ENCODE measurements around the gene WDR89. TPM values are rescaled to one million over a fixed set of nuclear protein-coding genes. Genes with fewer than 3 reads are reported as not detected.

The WDR89 gene
- total and polyA plus RNA-seq, 9 of the 15 experiments (the other 6 are each of a cell fraction or from before 2014, with no cell fraction given) = 9.3 to 25.6 (median 16.2) TPM

DNA sequence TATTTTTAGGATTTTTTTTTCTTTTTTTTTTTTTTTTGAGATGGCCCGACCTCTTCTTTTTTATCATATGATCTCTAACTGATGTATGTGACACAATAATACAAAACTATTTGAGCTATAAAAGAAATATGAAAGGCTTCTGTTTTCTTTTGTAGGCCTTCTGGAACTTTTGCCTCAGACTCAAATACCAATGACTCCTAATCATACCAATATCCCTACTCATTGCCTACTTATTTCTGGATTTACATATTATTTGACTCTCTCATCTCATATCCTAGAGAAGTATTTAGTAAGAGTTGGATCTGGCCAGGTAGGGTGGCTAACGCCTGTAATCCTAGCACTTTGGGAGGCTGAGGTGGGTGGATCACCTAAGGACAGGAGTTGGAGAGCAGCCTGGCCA is 12.7 kb upstream of the WDR89 start:
- no peaks in the 10 kb centered on the region for H3K4me1 ChIP-seq (replicated peaks in 1 of 2; ENCODE audit: control insufficient read depth in 2 of 2, insufficient read depth in 2 of 2, low read length in 2 of 2)
- intact Hi-C loops (cut with micrococcal nuclease) = no loop called here
- FAIRE-seq (no peak), DNase-seq (ENCODE audit: extremely low read depth in 1 of 4, low spot score in 3 of 4) (no peak), ATAC-seq (no peak)
- WGBS (ENCODE audit: insufficient coverage, low coverage, missing lambda C conversion rate) = 88% methylated on average over 1 of the region's 2 CpGs
- no peaks in the 10 kb centered on the region for H4K20me1 ChIP-seq (replicated peaks; ENCODE audit: control insufficient read depth, insufficient read depth, low read length)
- ChIA-PET CTCF (ENCODE audit: low intra/inter-chr PET ratio) (no interaction called here), POLR2A (no interaction called here)
- in situ Hi-C loops (cut with MboI) = no loop called here
- H3K27me3 ChIP-seq (ENCODE audit: control insufficient read depth in 2 of 2, insufficient read depth in 2 of 2, low read length in 2 of 2) = no peaks in the 10 kb centered on the region
- H3K9me3 ChIP-seq (replicated peaks; ENCODE audit: control insufficient read depth, insufficient read depth, low read depth, low read length) = no peaks in the 10 kb centered on the region
- no peak overlapping the region for H3K27ac ChIP-seq (ENCODE audit: extremely low read depth, low read depth, low read length)
- H3K36me3 ChIP-seq (ENCODE audit: control insufficient read depth, insufficient read depth, low read length) = no peaks in the 10 kb centered on the region
- H3K4me3 ChIP-seq = no peak overlapping the region
- no TSS peak for BruUV-seq (replicated peaks)
- no peak overlapping the region for H2AFZ ChIP-seq (ENCODE audit: low read depth, low read length)
- no peaks in the 10 kb centered on the region for H3K9me1 ChIP-seq (ENCODE audit: control insufficient read depth, insufficient read depth, low read length)
- H3K9ac ChIP-seq (ENCODE audit: insufficient read depth in 1 of 2, low read depth in 2 of 2, low read length in 2 of 2) = no peak overlapping the region
- H3K4me2 ChIP-seq (ENCODE audit: insufficient read depth, low read length) = no peak overlapping the region
- H3K79me2 ChIP-seq (ENCODE audit: control insufficient read depth, insufficient read depth, low read length) = no peaks in the 10 kb centered on the region
- TF ChIP-seq TBL1XR1 (IDR thresholded peaks at IDR 0.05; ENCODE audit: low read length in 2 of 2) = no peak
- TF ChIP-seq, protein P1, sequence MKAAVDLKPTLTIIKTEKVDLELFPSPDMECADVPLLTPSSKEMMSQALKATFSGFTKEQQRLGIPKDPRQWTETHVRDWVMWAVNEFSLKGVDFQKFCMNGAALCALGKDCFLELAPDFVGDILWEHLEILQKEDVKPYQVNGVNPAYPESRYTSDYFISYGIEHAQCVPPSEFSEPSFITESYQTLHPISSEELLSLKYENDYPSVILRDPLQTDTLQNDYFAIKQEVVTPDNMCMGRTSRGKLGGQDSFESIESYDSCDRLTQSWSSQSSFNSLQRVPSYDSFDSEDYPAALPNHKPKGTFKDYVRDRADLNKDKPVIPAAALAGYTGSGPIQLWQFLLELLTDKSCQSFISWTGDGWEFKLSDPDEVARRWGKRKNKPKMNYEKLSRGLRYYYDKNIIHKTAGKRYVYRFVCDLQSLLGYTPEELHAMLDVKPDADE (conservative IDR thresholded peaks at IDR 0.05; ENCODE audit: control insufficient read depth, low read depth, low read length) = no peak
- TF ChIP-seq, protein P2, sequence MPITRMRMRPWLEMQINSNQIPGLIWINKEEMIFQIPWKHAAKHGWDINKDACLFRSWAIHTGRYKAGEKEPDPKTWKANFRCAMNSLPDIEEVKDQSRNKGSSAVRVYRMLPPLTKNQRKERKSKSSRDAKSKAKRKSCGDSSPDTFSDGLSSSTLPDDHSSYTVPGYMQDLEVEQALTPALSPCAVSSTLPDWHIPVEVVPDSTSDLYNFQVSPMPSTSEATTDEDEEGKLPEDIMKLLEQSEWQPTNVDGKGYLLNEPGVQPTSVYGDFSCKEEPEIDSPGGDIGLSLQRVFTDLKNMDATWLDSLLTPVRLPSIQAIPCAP (CRISPR knock-in tag; IDR thresholded peaks at IDR 0.05; ENCODE audit: borderline replicate concordance) = no peak
- no peak for TF ChIP-seq ZNF589 (CRISPR knock-in tag; IDR thresholded peaks at IDR 0.05; ENCODE audit: low read depth)
- TF ChIP-seq NR2C1 (IDR thresholded peaks at IDR 0.05) = no peak
- TF ChIP-seq NR2C1 (tag; IDR thresholded peaks at IDR 0.05) = no peak
- no peak for TF ChIP-seq ZFPM2 (CRISPR knock-in tag; IDR thresholded peaks at IDR 0.05)
- TF ChIP-seq EWSR1 (IDR thresholded peaks at IDR 0.05; ENCODE audit: borderline replicate concordance, low read depth, partially characterized antibody) = no peak
- TF ChIP-seq, protein P3, sequence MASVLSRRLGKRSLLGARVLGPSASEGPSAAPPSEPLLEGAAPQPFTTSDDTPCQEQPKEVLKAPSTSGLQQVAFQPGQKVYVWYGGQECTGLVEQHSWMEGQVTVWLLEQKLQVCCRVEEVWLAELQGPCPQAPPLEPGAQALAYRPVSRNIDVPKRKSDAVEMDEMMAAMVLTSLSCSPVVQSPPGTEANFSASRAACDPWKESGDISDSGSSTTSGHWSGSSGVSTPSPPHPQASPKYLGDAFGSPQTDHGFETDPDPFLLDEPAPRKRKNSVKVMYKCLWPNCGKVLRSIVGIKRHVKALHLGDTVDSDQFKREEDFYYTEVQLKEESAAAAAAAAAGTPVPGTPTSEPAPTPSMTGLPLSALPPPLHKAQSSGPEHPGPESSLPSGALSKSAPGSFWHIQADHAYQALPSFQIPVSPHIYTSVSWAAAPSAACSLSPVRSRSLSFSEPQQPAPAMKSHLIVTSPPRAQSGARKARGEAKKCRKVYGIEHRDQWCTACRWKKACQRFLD (CRISPR knock-in tag; IDR thresholded peaks at IDR 0.05) = no peak
- TF ChIP-seq CHD2 (IDR thresholded peaks at IDR 0.05; ENCODE audit: low read depth, low read length) = no peak
- no peak for TF ChIP-seq ATF1 (CRISPR knock-in tag; IDR thresholded peaks at IDR 0.05)
- no peak for TF ChIP-seq ATF1 (tag; IDR thresholded peaks at IDR 0.05)
- TF ChIP-seq, protein P4, sequence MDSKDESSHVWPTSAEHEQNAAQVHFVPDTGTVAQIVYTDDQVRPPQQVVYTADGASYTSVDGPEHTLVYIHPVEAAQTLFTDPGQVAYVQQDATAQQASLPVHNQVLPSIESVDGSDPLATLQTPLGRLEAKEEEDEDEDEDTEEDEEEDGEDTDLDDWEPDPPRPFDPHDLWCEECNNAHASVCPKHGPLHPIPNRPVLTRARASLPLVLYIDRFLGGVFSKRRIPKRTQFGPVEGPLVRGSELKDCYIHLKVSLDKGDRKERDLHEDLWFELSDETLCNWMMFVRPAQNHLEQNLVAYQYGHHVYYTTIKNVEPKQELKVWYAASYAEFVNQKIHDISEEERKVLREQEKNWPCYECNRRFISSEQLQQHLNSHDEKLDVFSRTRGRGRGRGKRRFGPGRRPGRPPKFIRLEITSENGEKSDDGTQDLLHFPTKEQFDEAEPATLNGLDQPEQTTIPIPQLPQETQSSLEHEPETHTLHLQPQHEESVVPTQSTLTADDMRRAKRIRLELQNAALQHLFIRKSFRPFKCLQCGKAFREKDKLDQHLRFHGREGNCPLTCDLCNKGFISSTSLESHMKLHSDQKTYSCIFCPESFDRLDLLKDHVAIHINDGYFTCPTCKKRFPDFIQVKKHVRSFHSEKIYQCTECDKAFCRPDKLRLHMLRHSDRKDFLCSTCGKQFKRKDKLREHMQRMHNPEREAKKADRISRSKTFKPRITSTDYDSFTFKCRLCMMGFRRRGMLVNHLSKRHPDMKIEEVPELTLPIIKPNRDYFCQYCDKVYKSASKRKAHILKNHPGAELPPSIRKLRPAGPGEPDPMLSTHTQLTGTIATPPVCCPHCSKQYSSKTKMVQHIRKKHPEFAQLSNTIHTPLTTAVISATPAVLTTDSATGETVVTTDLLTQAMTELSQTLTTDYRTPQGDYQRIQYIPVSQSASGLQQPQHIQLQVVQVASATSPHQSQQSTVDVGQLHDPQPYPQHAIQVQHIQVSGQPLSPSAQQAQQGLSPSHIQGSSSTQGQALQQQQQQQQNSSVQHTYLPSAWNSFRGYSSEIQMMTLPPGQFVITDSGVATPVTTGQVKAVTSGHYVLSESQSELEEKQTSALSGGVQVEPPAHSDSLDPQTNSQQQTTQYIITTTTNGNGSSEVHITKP (IDR thresholded peaks at IDR 0.05; ENCODE audit: partially characterized antibody) = no peak
- TF ChIP-seq, protein P5, sequence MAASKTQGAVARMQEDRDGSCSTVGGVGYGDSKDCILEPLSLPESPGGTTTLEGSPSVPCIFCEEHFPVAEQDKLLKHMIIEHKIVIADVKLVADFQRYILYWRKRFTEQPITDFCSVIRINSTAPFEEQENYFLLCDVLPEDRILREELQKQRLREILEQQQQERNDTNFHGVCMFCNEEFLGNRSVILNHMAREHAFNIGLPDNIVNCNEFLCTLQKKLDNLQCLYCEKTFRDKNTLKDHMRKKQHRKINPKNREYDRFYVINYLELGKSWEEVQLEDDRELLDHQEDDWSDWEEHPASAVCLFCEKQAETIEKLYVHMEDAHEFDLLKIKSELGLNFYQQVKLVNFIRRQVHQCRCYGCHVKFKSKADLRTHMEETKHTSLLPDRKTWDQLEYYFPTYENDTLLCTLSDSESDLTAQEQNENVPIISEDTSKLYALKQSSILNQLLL (CRISPR knock-in tag; IDR thresholded peaks at IDR 0.05; ENCODE audit: borderline replicate concordance) = no peak
